Measurements from ENCODE around the gene TMEM203. TPM values are rescaled to one million over a fixed set of nuclear protein-coding genes. Genes with fewer than 3 reads are reported as not detected.

The TMEM203 gene
- total RNA-seq, 2 donors from 2014 or later: 12.0 to 35.2 TPM

DNA sequence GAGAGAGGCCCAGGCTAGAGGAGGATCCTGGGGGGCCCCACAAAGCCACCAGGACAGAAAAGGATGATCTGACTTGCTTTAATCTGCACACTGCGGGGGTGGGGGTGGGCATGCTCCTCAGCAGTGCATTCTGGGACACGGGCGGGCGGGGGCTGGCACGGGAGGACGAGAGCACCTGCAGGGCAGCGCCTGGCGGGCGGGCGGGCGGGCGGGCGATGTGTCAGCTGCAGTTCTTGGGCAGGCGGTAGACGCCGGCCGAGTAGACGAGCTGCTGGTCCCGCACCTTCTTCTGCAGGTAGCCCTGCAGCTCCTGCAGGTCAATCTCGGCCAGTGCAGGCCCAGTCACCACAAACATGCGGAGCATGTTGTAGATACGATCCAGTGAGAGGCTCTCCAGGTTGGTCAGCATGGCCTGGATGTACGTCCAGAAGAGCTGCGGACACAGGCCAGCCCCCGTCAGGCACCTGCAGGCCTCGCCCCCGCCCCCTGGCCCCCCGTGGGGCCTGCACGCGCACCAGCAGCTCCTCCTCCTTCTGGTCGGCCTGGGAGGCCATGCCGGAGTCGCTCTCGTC, 30.6 kb downstream of the TMEM203 start:
- H3K36me3 ChIP-seq: peaks cover 6% of the 10 kb centered on the region
- no peak overlapping the region for H3K27ac ChIP-seq
- no peaks in the 10 kb centered on the region for H3K27me3 ChIP-seq (replicated peaks; ENCODE audit: insufficient read depth)
- ATAC-seq (ENCODE audit: insufficient number of reproducible peaks, low FRiP score, low read depth): no peak
- no peak overlapping the region for H3K4me3 ChIP-seq
- TF ChIP-seq, protein P1, sequence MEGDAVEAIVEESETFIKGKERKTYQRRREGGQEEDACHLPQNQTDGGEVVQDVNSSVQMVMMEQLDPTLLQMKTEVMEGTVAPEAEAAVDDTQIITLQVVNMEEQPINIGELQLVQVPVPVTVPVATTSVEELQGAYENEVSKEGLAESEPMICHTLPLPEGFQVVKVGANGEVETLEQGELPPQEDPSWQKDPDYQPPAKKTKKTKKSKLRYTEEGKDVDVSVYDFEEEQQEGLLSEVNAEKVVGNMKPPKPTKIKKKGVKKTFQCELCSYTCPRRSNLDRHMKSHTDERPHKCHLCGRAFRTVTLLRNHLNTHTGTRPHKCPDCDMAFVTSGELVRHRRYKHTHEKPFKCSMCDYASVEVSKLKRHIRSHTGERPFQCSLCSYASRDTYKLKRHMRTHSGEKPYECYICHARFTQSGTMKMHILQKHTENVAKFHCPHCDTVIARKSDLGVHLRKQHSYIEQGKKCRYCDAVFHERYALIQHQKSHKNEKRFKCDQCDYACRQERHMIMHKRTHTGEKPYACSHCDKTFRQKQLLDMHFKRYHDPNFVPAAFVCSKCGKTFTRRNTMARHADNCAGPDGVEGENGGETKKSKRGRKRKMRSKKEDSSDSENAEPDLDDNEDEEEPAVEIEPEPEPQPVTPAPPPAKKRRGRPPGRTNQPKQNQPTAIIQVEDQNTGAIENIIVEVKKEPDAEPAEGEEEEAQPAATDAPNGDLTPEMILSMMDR (IDR thresholded peaks at IDR 0.05): no peak
- peaks cover 0 to 1% of the 10 kb centered on the region in 2 donors for H3K4me1 ChIP-seq (ENCODE audit: control insufficient read depth in 1 of 2, low read depth in 2 of 2)
- no peaks in the 10 kb centered on the region for H3K9me3 ChIP-seq
- no peak for DNase-seq (ENCODE audit: low spot score)

DNA sequence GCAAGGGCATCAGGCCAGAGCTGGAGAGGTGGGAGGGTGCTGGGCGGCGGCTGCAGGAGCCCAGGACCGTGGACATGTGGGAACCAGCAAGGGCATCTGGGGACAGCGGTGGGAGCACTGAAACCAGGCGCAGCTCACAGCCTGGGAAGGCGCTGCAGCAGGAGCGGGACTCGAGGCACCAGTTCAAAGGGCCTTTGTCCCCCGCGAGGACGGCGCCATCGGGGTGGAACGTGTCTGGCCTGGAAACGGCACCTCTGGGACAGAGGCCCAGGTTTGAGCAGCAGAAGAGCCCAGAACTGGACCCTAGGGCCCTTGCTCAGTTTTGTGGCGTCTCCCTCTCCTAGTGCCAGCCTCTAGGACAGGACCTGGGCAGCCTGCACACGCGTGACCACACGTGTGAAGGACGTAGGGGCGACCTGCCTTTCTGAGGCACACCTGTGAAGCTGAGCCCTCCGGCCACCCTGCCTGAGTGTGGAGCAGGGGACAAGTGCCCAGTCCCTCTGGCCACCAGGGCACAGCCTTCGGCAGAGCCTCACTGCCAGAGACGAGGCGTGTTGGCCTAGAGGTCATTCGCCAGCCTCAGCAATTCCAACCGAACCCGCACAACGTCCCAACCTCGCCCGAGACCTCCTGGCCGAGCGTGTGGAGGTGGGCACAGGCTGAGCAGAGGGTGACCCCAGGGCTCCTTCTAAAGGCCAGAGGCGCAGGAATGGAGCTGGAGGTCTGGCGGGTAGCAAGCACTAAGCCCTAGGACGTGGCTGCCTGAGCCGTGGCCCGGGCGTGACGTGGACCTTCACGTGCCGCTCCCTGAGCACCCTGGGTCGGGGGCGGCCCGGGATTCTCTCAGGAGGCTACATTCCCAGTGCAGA, 31.4 kb downstream of the TMEM203 start:
- no peak overlapping the region for H3K27ac ChIP-seq
- no peaks in the 10 kb centered on the region for H3K9me3 ChIP-seq
- peaks cover 6 to 9% of the 10 kb centered on the region in 2 donors for H3K4me1 ChIP-seq (ENCODE audit: control insufficient read depth in 1 of 2, low read depth in 2 of 2)
- H3K27me3 ChIP-seq (replicated peaks; ENCODE audit: insufficient read depth): peaks cover 5% of the 10 kb centered on the region
- DNase-seq (ENCODE audit: low spot score) (no peak), ATAC-seq (ENCODE audit: insufficient number of reproducible peaks, low FRiP score, low read depth) (no peak)
- no peaks in the 10 kb centered on the region for H3K36me3 ChIP-seq
- TF ChIP-seq, protein P1 (IDR thresholded peaks at IDR 0.05): no peak
- no peak overlapping the region for H3K4me3 ChIP-seq

DNA sequence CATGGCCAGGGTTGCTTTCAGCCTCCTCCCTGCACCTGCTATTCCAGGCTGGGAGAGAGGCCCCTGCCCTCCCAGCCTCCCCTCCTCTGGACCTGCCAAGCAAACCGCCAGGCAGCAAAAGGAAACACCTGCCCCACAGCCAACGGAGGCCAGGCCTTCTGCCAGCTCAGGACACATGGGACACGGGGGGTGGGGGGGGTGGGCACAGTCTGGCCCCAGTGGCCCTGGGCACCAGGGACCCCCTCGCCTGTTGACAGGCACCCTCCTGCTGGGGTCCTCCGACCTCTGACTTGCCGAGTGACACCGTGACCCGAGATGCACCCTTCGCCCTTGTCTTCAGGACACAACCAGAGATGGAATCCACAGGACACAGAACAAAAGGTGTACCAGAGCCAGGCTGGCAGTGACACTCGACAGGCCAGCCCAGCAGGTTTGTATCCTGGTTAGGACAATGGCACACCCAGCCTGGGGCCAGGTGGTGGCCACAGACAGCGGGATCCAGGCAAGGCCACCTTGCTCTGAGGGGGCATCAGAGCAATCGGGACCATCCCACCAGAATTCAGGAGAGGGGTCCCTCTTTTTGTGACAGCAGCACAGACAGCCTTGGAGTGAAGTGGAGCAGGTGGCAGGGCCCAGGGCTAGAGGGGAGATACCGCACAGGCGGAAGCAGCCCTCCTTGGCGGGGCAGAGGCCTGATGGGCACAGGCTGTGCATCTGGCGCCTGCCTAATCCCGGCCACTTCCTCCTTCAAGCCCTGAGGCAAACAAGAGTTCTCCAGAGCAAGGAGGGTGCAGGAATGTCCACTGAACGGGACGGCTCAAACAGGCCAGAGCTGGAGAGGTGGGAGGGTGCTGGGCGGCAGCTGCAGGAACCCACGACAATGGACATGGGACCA, 32.3 kb downstream of the TMEM203 start:
- ATAC-seq (ENCODE audit: insufficient number of reproducible peaks, low FRiP score, low read depth) (no peak), DNase-seq (ENCODE audit: low spot score) (no peak)
- peaks cover 5% of the 10 kb centered on the region for H3K27me3 ChIP-seq (replicated peaks; ENCODE audit: insufficient read depth)
- no peak overlapping the region for H3K27ac ChIP-seq
- H3K4me3 ChIP-seq: no peak overlapping the region
- peaks cover 7 to 16% of the 10 kb centered on the region in 2 donors for H3K4me1 ChIP-seq (ENCODE audit: control insufficient read depth in 1 of 2, low read depth in 2 of 2)
- no peaks in the 10 kb centered on the region for H3K9me3 ChIP-seq
- H3K36me3 ChIP-seq: no peaks in the 10 kb centered on the region
- TF ChIP-seq, protein P1 (IDR thresholded peaks at IDR 0.05): no peak

DNA sequence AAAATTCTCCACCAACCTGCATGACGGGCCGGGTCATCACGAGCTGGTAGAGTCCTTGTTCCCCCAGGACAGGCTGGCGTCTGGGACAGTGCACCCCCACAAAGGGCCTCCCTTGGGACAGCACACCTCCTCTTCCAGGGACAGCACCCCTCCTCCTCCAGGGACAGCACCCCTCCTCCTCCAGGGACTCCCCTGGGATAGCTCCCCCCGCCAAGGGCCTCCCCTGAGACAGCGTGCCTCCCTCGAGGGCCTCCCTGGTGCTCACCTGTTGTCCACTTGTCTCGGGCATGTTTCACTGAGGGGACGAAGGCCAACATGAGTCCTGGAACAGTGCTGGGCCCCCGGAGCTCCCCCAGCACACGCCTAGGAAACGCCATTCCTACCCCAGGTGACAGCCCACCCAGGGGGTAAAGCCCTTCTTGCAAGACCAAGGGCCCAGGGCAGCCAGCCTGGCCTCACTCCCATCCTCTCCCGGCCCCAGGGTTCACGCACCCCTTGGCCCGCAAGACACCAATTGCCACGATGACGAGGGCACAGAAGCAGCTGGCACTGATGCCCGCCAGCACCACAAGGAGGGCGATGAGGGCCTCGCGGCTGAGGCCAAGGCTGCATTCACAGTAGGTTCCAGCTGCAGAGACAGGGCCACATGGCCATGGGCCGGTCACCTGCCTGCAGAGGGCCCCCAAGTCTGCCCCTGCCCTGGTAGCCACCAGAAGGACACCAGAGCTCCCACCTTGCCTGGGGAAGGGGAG, 34.1 kb downstream of the TMEM203 start:
- peaks cover 7 to 21% of the 10 kb centered on the region in 2 donors for H3K4me1 ChIP-seq (ENCODE audit: control insufficient read depth in 1 of 2, low read depth in 2 of 2)
- DNase-seq (ENCODE audit: low spot score) (no peak), ATAC-seq (ENCODE audit: insufficient number of reproducible peaks, low FRiP score, low read depth) (no peak)
- no peak overlapping the region for H3K4me3 ChIP-seq
- H3K9me3 ChIP-seq: no peaks in the 10 kb centered on the region
- TF ChIP-seq, protein P1 (IDR thresholded peaks at IDR 0.05): no peak
- H3K27ac ChIP-seq: no peak overlapping the region
- H3K36me3 ChIP-seq: no peaks in the 10 kb centered on the region
- H3K27me3 ChIP-seq (replicated peaks; ENCODE audit: insufficient read depth): peaks cover 14% of the 10 kb centered on the region
